Liver (tissue), 9 donors: ENCODE measurements around the gene MARCHF3. TPM values are rescaled to one million over a fixed set of nuclear protein-coding genes. Genes with fewer than 3 reads are reported as not detected.
"Not testable (repeated sequence)": the region's sequence is repeated elsewhere in the genome, so short reads cannot be mapped to it uniquely, and the experiment has no call there.

Experiments used
- DNase-seq: peaks from one replicate; pipeline ENCODE4 v3.0.0-alpha.2; 2017; ENCODE audit warnings: low spot score
- H3K27ac ChIP-seq, 2 donors: one replicate each; pipeline ENCODE4 v1.7.0; 2013; ENCODE audit warnings: inconsistent platforms in 2 of 2, low read length in 2 of 2, control low read depth in 1 of 2, low read depth in 1 of 2, mild to moderate bottlenecking in 1 of 2
- H3K27me3 ChIP-seq, 4 donors: one replicate each; pipeline versions ENCODE4 v1.6.1 to v1.7.0; 2013; ENCODE audit warnings: low read length in 3 of 4, inconsistent platforms in 1 of 4, mild to moderate bottlenecking in 1 of 4, moderate library complexity in 1 of 4; ENCODE audit not compliant: control insufficient read depth in 4 of 4, insufficient read depth in 4 of 4
- H3K36me3 ChIP-seq, 4 donors: one replicate each; pipeline versions ENCODE4 v1.6.1 to v1.7.0; 2013; ENCODE audit warnings: low read length in 3 of 4, mild to moderate bottlenecking in 3 of 4, low read depth in 1 of 4, moderate library complexity in 1 of 4; ENCODE audit not compliant: control insufficient read depth in 4 of 4, insufficient read depth in 3 of 4
- H3K4me1 ChIP-seq, 4 donors: one replicate each; pipeline versions ENCODE4 v1.6.1 to v1.7.0; 2013; ENCODE audit warnings: low read length in 3 of 4, mild to moderate bottlenecking in 3 of 4, moderate library complexity in 1 of 4; ENCODE audit not compliant: control insufficient read depth in 4 of 4, insufficient read depth in 4 of 4
- H3K4me3 ChIP-seq, 3 donors: one replicate each; pipeline versions ENCODE4 v1.6.1 to v1.7.0; 2013; ENCODE audit warnings: low read length in 3 of 3, control low read depth in 1 of 3, low read depth in 1 of 3, mild to moderate bottlenecking in 1 of 3
- H3K9ac ChIP-seq, 2 donors: one replicate each; pipeline ENCODE4 v1.7.0; 2013; ENCODE audit warnings: low read length in 2 of 2, mild to moderate bottlenecking in 2 of 2, moderate library complexity in 2 of 2, control low read depth in 1 of 2, low read depth in 1 of 2
- H3K9me3 ChIP-seq, 4 donors: one replicate each; pipeline versions ENCODE4 v1.6.1 to v1.7.0; 2013; ENCODE audit warnings: low read length in 3 of 4; ENCODE audit not compliant: control insufficient read depth in 4 of 4
- CTCF ChIP-seq: fragments of 150-350 bp; IDR thresholded peaks from 2 replicates; pipeline ENCODE4 v1.5.1; 2017; ENCODE audit warnings: improper control_type of control experiment, low read depth, low read length; ENCODE audit not compliant: missing input control
- FOXA1 ChIP-seq: IDR thresholded peaks from 2 replicates; pipeline ENCODE4 v1.6.1; 2016; ENCODE audit warnings: antibody characterized with exemption
- GABPA ChIP-seq, 2 donors: IDR thresholded peaks in 1 of 2; conservative IDR thresholded peaks in 1 of 2; 2 replicates each; pipeline ENCODE4 v1.6.1; 2016; ENCODE audit warnings: antibody characterized with exemption in 2 of 2, mild to moderate bottlenecking in 1 of 2, moderate library complexity in 1 of 2
- HNF4A ChIP-seq, 2 donors: conservative IDR thresholded peaks; 2 replicates each; pipeline ENCODE4 v1.6.1; 2016; ENCODE audit warnings: antibody characterized with exemption in 2 of 2, mild to moderate bottlenecking in 2 of 2
- JUND ChIP-seq, 2 donors: IDR thresholded peaks; 2 replicates each; pipeline ENCODE4 v1.6.1; 2016; ENCODE audit warnings: antibody characterized with exemption in 2 of 2
- NR2F2 ChIP-seq: IDR thresholded peaks from 2 replicates; pipeline ENCODE4 v1.6.1; 2016; ENCODE audit warnings: antibody characterized with exemption
- RAD21 ChIP-seq, 2 donors: IDR thresholded peaks; 2 replicates each; pipeline ENCODE4 v1.6.1; 2016; ENCODE audit warnings: antibody characterized with exemption in 2 of 2, mild to moderate bottlenecking in 2 of 2
- SP1 ChIP-seq: IDR thresholded peaks from 2 replicates; pipeline ENCODE4 v1.6.1; 2018; ENCODE audit warnings: antibody characterized with exemption, mild to moderate bottlenecking
- YY1 ChIP-seq: IDR thresholded peaks from 2 replicates; pipeline ENCODE4 v1.6.1; 2016; ENCODE audit warnings: antibody characterized with exemption, mild to moderate bottlenecking
- WGBS: extraction: QIAGEN DNeasy Blood & Tissue Kit; methylation state at CpG from one replicate; pipeline ENCODE4 v1.1.7; 2013; 5-methylcytosine and 5-hydroxymethylcytosine counted together
- polyA plus RNA-seq, 2 donors: library from polyadenylated mRNA; stranded (reverse) in 1 of 2; unstranded in 1 of 2; fragments of 200-250 nt in 1 of 2; fragments of >200 nt in 1 of 2; fragmentation: Nextera tagmentation in 1 of 2; extraction: Ambion mirVana in 1 of 2; gene quantifications; one replicate each; pipeline versions ENCODE4 v1.2.1 to v1.2.3, GENCODE V29; 2013 to 2015
- total RNA-seq, 2 donors: library from RNA; depleted of rRNA; stranded (reverse); fragments of >200 nt; gene quantifications; one replicate each; pipeline ENCODE4 v1.2.3, GENCODE V29; 2014
- TF ChIP-seq, protein P1 (sequence below): IDR thresholded peaks from 2 replicates; pipeline ENCODE4 v1.6.1; 2016; ENCODE audit warnings: antibody characterized with exemption
- TF ChIP-seq, protein P2 (sequence below): IDR thresholded peaks from 2 replicates; pipeline ENCODE4 v1.6.1; 2016; ENCODE audit warnings: antibody characterized with exemption
- TF ChIP-seq, protein P3 (sequence below): IDR thresholded peaks from 2 replicates; pipeline ENCODE4 v1.6.1; 2016; ENCODE audit warnings: antibody characterized with exemption
- donor health status: healthy.
- donor health status: healthy.
- donor health status: healthy.
- donor health status: healthy.
- donor health status: healthy.

MARCHF3 gene
- total and polyA plus RNA-seq, 4 donors: 0.93 to 51.0 (median 1.4) TPM

DNA sequence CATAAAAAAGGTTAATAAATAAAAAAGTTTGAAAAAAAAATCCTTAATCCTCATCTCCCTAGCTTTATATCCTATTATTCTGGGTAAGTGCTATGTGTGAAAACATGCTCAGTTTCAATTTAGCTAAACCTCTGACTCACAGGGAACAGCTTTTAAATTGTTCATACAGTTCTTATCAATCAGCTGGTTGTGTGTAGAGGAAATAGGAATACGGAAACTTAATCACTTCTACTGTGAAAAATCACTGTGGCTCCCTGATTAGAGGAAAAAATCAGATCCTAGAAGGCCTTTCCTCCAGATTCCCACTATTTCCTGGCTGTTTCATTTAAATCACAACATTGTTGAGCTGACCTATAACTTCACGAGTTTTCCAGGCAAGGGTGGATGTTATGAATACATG lies 120.5 kb downstream of the MARCHF3 start:
- no peak overlapping the region for H3K4me3 ChIP-seq
- WGBS: 86% methylated on average over 2 of the region's 2 CpGs
- H3K27ac ChIP-seq: no peak overlapping the region
- no peaks in the 10 kb centered on the region for H3K27me3 ChIP-seq
- no peaks in the 10 kb centered on the region for H3K36me3 ChIP-seq
- H3K9me3 ChIP-seq: no peaks in the 10 kb centered on the region
- DNase-seq: no peak
- no peak overlapping the region for H3K9ac ChIP-seq
- no peaks in the 10 kb centered on the region for H3K4me1 ChIP-seq
- no peak for TF ChIP-seq YY1
- TF ChIP-seq, protein P1, sequence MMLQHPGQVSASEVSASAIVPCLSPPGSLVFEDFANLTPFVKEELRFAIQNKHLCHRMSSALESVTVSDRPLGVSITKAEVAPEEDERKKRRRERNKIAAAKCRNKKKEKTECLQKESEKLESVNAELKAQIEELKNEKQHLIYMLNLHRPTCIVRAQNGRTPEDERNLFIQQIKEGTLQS: no peak
- TF ChIP-seq CTCF: no peak

- H3K4me1 ChIP-seq, H3K9ac ChIP-seq, H3K27ac ChIP-seq, H3K36me3 ChIP-seq, H3K9me3 ChIP-seq, H3K4me3 ChIP-seq, DNase-seq, H3K27me3 ChIP-seq: not testable (repeated sequence)
- no CpG with 5 or more reads among the region's 1 CpG for WGBS
Measured at GRCh38 chr5:126904407-126904806, 126.0 kb downstream of the MARCHF3 start.

DNA sequence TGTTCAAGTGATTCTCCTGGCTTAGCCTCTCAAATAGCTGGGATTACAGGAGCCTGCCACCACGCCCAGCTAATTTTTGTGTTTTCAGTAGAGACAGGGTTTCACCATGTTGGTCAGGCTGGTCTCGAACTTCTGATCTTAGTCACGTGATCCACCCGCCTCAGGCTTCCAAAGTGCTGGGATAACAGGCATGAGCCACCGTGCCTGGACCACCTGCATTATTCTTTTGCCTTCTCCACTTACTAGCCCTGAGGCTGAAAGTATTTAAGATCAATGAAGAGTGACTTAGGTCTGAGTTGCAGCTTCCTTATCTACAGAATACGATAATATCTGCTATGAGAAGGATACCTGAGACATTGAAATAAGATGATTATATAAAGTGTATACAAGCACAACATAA lies 129.6 kb downstream of the MARCHF3 start:
- no peak overlapping the region for H3K4me3 ChIP-seq
- H3K27ac ChIP-seq: no peak overlapping the region
- 95% methylated on average over 6 of the region's 6 CpGs for WGBS

More for the DNA sequence above, 129.6 kb downstream of the MARCHF3 start:
- TF ChIP-seq FOXA1 (no peak), RAD21 (IDR thresholded peaks at IDR 0.05) (no peak), GABPA (IDR thresholded peaks at IDR 0.05 in 1 of 2, conservative IDR thresholded peaks at IDR 0.05 in 1 of 2) (no peak), HNF4A (conservative IDR thresholded peaks at IDR 0.05) (no peak), NR2F2 (no peak), JUND (IDR thresholded peaks at IDR 0.05) (no peak), YY1 (no peak), SP1 (no peak)
- TF ChIP-seq, protein P2, sequence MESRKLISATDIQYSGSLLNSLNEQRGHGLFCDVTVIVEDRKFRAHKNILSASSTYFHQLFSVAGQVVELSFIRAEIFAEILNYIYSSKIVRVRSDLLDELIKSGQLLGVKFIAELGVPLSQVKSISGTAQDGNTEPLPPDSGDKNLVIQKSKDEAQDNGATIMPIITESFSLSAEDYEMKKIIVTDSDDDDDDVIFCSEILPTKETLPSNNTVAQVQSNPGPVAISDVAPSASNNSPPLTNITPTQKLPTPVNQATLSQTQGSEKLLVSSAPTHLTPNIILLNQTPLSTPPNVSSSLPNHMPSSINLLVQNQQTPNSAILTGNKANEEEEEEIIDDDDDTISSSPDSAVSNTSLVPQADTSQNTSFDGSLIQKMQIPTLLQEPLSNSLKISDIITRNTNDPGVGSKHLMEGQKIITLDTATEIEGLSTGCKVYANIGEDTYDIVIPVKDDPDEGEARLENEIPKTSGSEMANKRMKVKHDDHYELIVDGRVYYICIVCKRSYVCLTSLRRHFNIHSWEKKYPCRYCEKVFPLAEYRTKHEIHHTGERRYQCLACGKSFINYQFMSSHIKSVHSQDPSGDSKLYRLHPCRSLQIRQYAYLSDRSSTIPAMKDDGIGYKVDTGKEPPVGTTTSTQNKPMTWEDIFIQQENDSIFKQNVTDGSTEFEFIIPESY: no peak
- TF ChIP-seq, protein P1: no peak
- TF ChIP-seq, protein P3, sequence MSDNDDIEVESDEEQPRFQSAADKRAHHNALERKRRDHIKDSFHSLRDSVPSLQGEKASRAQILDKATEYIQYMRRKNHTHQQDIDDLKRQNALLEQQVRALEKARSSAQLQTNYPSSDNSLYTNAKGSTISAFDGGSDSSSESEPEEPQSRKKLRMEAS: no peak
- H3K27me3 ChIP-seq: no peaks in the 10 kb centered on the region
- H3K9ac ChIP-seq: no peak overlapping the region
- H3K9me3 ChIP-seq: no peaks in the 10 kb centered on the region
- DNase-seq: no peak
- no peaks in the 10 kb centered on the region for H3K4me1 ChIP-seq
- no peaks in the 10 kb centered on the region for H3K36me3 ChIP-seq
